H9 (cell line): ENCODE results near the gene ZNF609. TPM values are rescaled to one million over a fixed set of nuclear protein-coding genes. Genes with fewer than 3 reads are reported as not detected.

ENCODE experiments used
- DNase-seq: peaks from one replicate; pipeline ENCODE4 v3.0.0-alpha.2; 2017
- H2AFZ ChIP-seq: one replicate; pipeline ENCODE4 v1.6.1; 2013; ENCODE audit warnings: mild to moderate bottlenecking, low read length, control low read depth, moderate library complexity
- H2AK5ac ChIP-seq: 2 replicates; pipeline ENCODE4 v1.6.1; 2013; ENCODE audit warnings: low read length, control low read depth, mixed read lengths; ENCODE audit not compliant: insufficient read length
- H2BK120ac ChIP-seq: one replicate; pipeline ENCODE4 v1.6.1; 2013; ENCODE audit warnings: low read depth, mild to moderate bottlenecking, low read length, control low read depth, inconsistent platforms; ENCODE audit not compliant: poor library complexity, severe bottlenecking
- H2BK12ac ChIP-seq: 2 replicates; pipeline ENCODE4 v1.6.1; 2013; ENCODE audit warnings: low read length, control low read depth, mixed read lengths, low read depth; ENCODE audit not compliant: insufficient read length
- H2BK15ac ChIP-seq: 2 replicates; pipeline ENCODE4 v1.6.1; 2013; ENCODE audit warnings: low read depth, low read length, control low read depth
- H2BK20ac ChIP-seq: one replicate; pipeline ENCODE4 v1.6.1; 2013; ENCODE audit warnings: low read depth, mild to moderate bottlenecking, low read length, control low read depth, inconsistent platforms; ENCODE audit not compliant: poor library complexity, severe bottlenecking
- H2BK5ac ChIP-seq: 2 replicates; pipeline ENCODE4 v1.6.1; 2013; ENCODE audit warnings: low read length, control low read depth, mixed read lengths; ENCODE audit not compliant: insufficient read length
- H3K14ac ChIP-seq: 2 replicates; pipeline ENCODE4 v1.6.1; 2013; ENCODE audit warnings: low read length, control low read depth; ENCODE audit not compliant: insufficient read depth
- H3K18ac ChIP-seq: 2 replicates; pipeline ENCODE4 v1.6.1; 2013; ENCODE audit warnings: low read depth, mild to moderate bottlenecking, mixed read lengths, low read length, control low read depth; ENCODE audit not compliant: insufficient read length
- H3K23ac ChIP-seq: 2 replicates; pipeline ENCODE4 v1.6.1; 2013; ENCODE audit warnings: low read length, control low read depth, mixed read lengths, low read depth; ENCODE audit not compliant: insufficient read length
- H3K23me2 ChIP-seq: 2 replicates; pipeline ENCODE4 v1.6.1; 2013; ENCODE audit warnings: low read depth, mild to moderate bottlenecking, mixed read lengths, low read length, control low read depth; ENCODE audit not compliant: insufficient read length, poor library complexity, severe bottlenecking
- H3K27ac ChIP-seq: 2 replicates; pipeline ENCODE4 v1.5.1; 2013; ENCODE audit warnings: low read length, control low read depth, mixed read lengths, low read depth; ENCODE audit not compliant: insufficient read length
- H3K27me3 ChIP-seq: 2 replicates; pipeline ENCODE4 v1.6.1; 2013; ENCODE audit warnings: low read length, control low read depth, inconsistent platforms; ENCODE audit not compliant: insufficient read depth
- H3K4ac ChIP-seq: 2 replicates; pipeline ENCODE4 v1.6.1; 2013; ENCODE audit warnings: low read depth, mild to moderate bottlenecking, control low read depth, inconsistent platforms, low read length, moderate library complexity
- H3K4me1 ChIP-seq: 2 replicates; pipeline ENCODE4 v1.6.1; 2013; ENCODE audit warnings: low read length, control low read depth, inconsistent platforms; ENCODE audit not compliant: insufficient read depth
- H3K4me2 ChIP-seq: 2 replicates; pipeline ENCODE4 v1.6.1; 2013; ENCODE audit warnings: low read length, control low read depth, mixed read lengths; ENCODE audit not compliant: insufficient read length, insufficient read depth
- H3K56ac ChIP-seq: 2 replicates; pipeline ENCODE4 v1.6.1; 2013; ENCODE audit warnings: low read depth, mild to moderate bottlenecking, mixed read lengths, low read length, control low read depth; ENCODE audit not compliant: insufficient read length
- H3K79me1 ChIP-seq: 2 replicates; pipeline ENCODE4 v1.6.1; 2013; ENCODE audit warnings: low read depth, mild to moderate bottlenecking, moderate library complexity, low read length, control low read depth, inconsistent platforms; ENCODE audit not compliant: insufficient read depth, poor library complexity, severe bottlenecking
- H3K79me2 ChIP-seq: 2 replicates; pipeline ENCODE4 v1.6.1; 2013; ENCODE audit warnings: low read length, control low read depth, inconsistent platforms; ENCODE audit not compliant: insufficient read depth
- H3K9ac ChIP-seq: 2 replicates; pipeline ENCODE4 v1.6.1; 2013; ENCODE audit warnings: low read length, control low read depth, mixed read lengths; ENCODE audit not compliant: insufficient read length; ENCODE audit errors: extremely low read depth
- H3K9me3 ChIP-seq: one replicate; pipeline ENCODE4 v1.6.1; 2013; ENCODE audit warnings: low read depth, low read length, inconsistent platforms; ENCODE audit not compliant: control insufficient read depth
- H3T11ph ChIP-seq: one replicate; pipeline ENCODE4 v1.6.1; 2013; ENCODE audit warnings: mild to moderate bottlenecking, low read length, control low read depth, inconsistent platforms
- H4K20me1 ChIP-seq: one replicate; pipeline ENCODE4 v1.6.1; 2013; ENCODE audit not compliant: control insufficient read depth, insufficient read length, insufficient read depth
- H4K5ac ChIP-seq: 2 replicates; pipeline ENCODE4 v1.6.1; 2013; ENCODE audit warnings: low read depth, mild to moderate bottlenecking, mixed read lengths, low read length, control low read depth; ENCODE audit not compliant: insufficient read length
- H4K8ac ChIP-seq: replicated peaks from 2 replicates; pipeline ENCODE4 v1.6.1; 2013; ENCODE audit warnings: low read length, control low read depth, mixed read lengths, low read depth; ENCODE audit not compliant: insufficient read length
- H4K91ac ChIP-seq: 2 replicates; pipeline ENCODE4 v1.6.1; 2013; ENCODE audit warnings: low read depth, mild to moderate bottlenecking, moderate library complexity, mixed read lengths, low read length, control low read depth; ENCODE audit not compliant: insufficient read length
- H3K27ac Mint-ChIP-seq, 3 experiments: 2 replicates in 2 of 3; 3 replicates in 1 of 3; pipeline ENCODE4 v1.8.0; 2020 to 2021; ENCODE audit warnings: mixed read lengths in 3 of 3, mild to moderate bottlenecking in 1 of 3, moderate library complexity in 1 of 3
- H3K27me3 Mint-ChIP-seq: 2 replicates; pipeline ENCODE4 v1.8.0; 2021; ENCODE audit warnings: low read depth, mild to moderate bottlenecking, moderate library complexity, mixed read lengths
- H3K36me3 Mint-ChIP-seq, 3 experiments: 2 replicates in 2 of 3; 3 replicates in 1 of 3; pipeline ENCODE4 v1.8.0; 2020 to 2021; ENCODE audit warnings: low read depth in 3 of 3, mixed read lengths in 3 of 3; ENCODE audit not compliant: insufficient read depth in 1 of 3
- H3K4me1 Mint-ChIP-seq, 2 experiments: 2 replicates each; pipeline ENCODE4 v1.8.0; 2020; ENCODE audit warnings: mixed read lengths in 2 of 2
- H3K4me3 Mint-ChIP-seq, 2 experiments: 2 replicates in 1 of 2; 3 replicates in 1 of 2; pipeline ENCODE4 v1.8.0; 2020 to 2021; ENCODE audit warnings: mild to moderate bottlenecking in 2 of 2, mixed read lengths in 2 of 2, moderate library complexity in 1 of 2
- H3K9me3 Mint-ChIP-seq, 2 experiments: 2 replicates in 1 of 2; 3 replicates in 1 of 2; pipeline ENCODE4 v1.8.0; 2020; ENCODE audit warnings: mild to moderate bottlenecking in 2 of 2, mixed read lengths in 2 of 2, moderate library complexity in 1 of 2
- WGBS: extraction: QIAGEN DNeasy Blood & Tissue Kit; methylation state at CpG from one replicate; pipeline ENCODE4 v1.1.7; 2013; ENCODE audit warnings: missing lambda C conversion rate, low lambda C conversion rate, mixed read lengths; ENCODE audit not compliant: insufficient read length; ENCODE audit errors: extremely low coverage; 5-methylcytosine and 5-hydroxymethylcytosine counted together
- total RNA-seq: library from RNA; stranded (reverse); gene quantifications from 2 replicates; pipeline ENCODE4 v1.2.1, GENCODE V29; 2021
- TF ChIP-seq, protein P1 (sequence below): fragments of 200-600 bp; sonication (generic); conservative IDR thresholded peaks from 3 replicates; pipeline ENCODE4 v1.8.0; 2021; ENCODE audit warnings: antibody characterized with exemption, mild to moderate bottlenecking

The ZNF609 gene
- total RNA-seq, 1 experiment from 2014 or later, result 45.3 TPM

- no peak overlapping the region for H3K4me2 ChIP-seq
- no peak overlapping the region for H3K14ac ChIP-seq
- H3K79me2 ChIP-seq, result no peaks in the 10 kb centered on the region
- no peaks in the 10 kb centered on the region for H3K23me2 ChIP-seq
- no peak overlapping the region for H3K56ac ChIP-seq
- H3T11ph ChIP-seq, result no peak overlapping the region
- H3K4me1 ChIP-seq, result no peaks in the 10 kb centered on the region
- H2AFZ ChIP-seq, result no peak overlapping the region
- Mint-ChIP-seq H3K9me3 (no peaks in the 10 kb centered on the region; a peak in 1 of 5 replicates), H3K27ac (peak overlapping the region in 2 of 3 experiments; percentile 41 to 89; a peak in 3 of 7 replicates), H3K36me3 (peaks cover 27 to 89% (median 64%) of the 10 kb centered on the region in 3 experiments; a peak in 6 of 7 replicates), H3K27me3 (peaks cover 6% of the 10 kb centered on the region; the same call in 1 of the 2 replicates), H3K4me1 (peaks cover 26 to 37% of the 10 kb centered on the region in 2 experiments), H3K4me3 (no peak overlapping the region)
- H3K79me1 ChIP-seq, result no peaks in the 10 kb centered on the region
- H2BK5ac ChIP-seq, result no peak overlapping the region
- no peak overlapping the region for H2AK5ac ChIP-seq
- DNase-seq, result no peak
- H2BK15ac ChIP-seq, result no peak overlapping the region
- H3K4ac ChIP-seq, result no peak overlapping the region
- no peaks in the 10 kb centered on the region for H4K20me1 ChIP-seq
- no peak overlapping the region for H4K8ac ChIP-seq
- no peak overlapping the region for H3K27ac ChIP-seq
- H4K5ac ChIP-seq, result no peak overlapping the region
- no peak overlapping the region for H2BK20ac ChIP-seq
- H3K9ac ChIP-seq, result no peak overlapping the region
- no peaks in the 10 kb centered on the region for H3K9me3 ChIP-seq
- TF ChIP-seq, protein P1, sequence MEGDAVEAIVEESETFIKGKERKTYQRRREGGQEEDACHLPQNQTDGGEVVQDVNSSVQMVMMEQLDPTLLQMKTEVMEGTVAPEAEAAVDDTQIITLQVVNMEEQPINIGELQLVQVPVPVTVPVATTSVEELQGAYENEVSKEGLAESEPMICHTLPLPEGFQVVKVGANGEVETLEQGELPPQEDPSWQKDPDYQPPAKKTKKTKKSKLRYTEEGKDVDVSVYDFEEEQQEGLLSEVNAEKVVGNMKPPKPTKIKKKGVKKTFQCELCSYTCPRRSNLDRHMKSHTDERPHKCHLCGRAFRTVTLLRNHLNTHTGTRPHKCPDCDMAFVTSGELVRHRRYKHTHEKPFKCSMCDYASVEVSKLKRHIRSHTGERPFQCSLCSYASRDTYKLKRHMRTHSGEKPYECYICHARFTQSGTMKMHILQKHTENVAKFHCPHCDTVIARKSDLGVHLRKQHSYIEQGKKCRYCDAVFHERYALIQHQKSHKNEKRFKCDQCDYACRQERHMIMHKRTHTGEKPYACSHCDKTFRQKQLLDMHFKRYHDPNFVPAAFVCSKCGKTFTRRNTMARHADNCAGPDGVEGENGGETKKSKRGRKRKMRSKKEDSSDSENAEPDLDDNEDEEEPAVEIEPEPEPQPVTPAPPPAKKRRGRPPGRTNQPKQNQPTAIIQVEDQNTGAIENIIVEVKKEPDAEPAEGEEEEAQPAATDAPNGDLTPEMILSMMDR, result no peak
- no peak overlapping the region for H3K23ac ChIP-seq
- H2BK120ac ChIP-seq, result no peak overlapping the region
- no peak overlapping the region for H2BK12ac ChIP-seq
- no peak overlapping the region for H4K91ac ChIP-seq
- H3K27me3 ChIP-seq, result no peaks in the 10 kb centered on the region
- no CpG with 5 or more reads among the region's 3 CpGs for whole genome bisulfite sequencing
- H3K18ac ChIP-seq, result no peak overlapping the region
These were observed 223.0 kb downstream of the ZNF609 start for GRCh38 chr15:64683378-64683777.
